GM19025 (cell line): ENCODE results near the gene FBXO28.
"Not testable (repeated sequence)": the region's sequence is repeated elsewhere in the genome, so short reads cannot be mapped to it uniquely, and the experiment has no call there.

Experiments
- ATAC-seq: cut with Tn5 transposase; IDR thresholded peaks from one replicate; pipeline ENCODE4 v1.9.1; 2021; ENCODE audit warnings: mild to moderate bottlenecking, low read depth, moderate library complexity; ENCODE audit not compliant: unreplicated experiment

The FBXO28 gene

GRCh38 chr1:224113918-224114786 lies at the start of gene FBXO28:
TSS of gene FBXO28 (plus strand) at chr1:224114111. CDS start at chr1:224114130, 19 bp downstream.
- peak; percentile 96 for ATAC-seq

GRCh38 chr1:224064150-224064549 lies 49.8 kb upstream of the FBXO28 start:
- no peak for ATAC-seq

GRCh38 chr1:224065455-224065854 lies 48.5 kb upstream of the FBXO28 start:
- ATAC-seq: no peak

- no peak for ATAC-seq
Observed at GRCh38 chr1:224067207-224067606, 46.7 kb upstream of the FBXO28 start.

DNA sequence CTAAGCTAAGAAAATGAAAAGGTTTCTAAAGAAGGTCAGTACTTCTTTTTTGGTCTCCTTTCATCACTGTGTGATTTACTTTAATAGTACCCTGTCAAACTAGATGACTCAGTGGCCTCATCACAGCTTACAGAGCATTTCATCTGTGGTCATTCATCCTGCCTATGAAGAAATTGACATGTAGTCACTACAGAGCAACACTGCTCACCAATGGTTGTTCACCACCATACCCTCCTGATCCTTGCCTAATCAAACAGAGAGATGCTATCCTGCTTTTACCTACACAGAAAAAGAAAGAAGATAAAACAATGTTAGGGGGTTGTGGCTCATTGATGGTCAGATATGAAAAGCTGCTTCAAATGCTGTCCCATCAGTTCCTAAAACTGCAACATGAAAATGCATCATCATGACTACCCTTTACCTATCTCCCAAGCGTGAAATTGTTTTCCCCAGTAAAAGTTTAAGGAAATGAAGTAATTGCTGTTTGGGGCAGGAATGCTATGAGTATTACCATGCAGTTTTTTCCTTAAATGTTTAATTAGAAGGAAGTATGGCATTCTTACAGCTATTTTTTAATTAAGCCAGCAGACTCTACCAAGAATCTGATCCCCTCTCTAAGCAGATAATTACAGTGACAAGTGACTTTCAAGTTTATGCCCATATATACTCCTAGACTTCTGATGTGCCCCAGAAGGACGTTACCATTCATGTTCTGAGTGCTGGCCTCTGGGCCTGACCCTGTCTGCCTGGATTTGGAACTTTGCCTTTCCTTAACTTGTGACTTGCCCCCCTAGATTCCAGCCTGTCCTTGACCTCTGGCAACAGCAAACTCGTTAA lies 46.1 kb upstream of the FBXO28 start:
- no peak for ATAC-seq

DNA sequence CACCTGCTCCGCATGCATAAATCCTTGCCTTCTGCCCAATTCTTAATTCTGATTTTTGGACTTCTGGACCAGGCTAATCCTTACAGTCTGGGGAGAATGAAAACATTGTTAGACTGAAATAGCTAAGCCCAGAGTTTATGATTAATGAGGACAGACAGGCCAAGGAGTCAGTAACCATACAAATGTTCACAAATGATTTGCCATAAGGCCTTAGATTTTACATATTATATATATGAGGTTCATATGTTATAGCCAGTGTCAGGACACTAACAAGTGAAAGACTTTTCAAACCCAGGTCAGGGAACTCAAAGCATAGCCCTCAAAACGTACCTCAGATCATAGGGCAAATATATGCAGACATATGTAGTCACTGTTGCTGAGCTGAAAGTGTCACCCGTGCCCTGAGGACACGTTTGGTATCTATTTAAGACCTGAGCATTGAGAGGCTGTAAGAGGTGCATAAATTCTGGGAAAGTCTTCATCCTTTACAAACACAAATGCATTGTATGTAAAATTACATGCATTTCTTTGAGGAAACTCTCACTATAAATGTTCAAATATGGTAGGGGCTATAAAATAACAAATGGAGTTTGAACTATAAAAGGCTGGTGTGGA lies 45.3 kb upstream of the FBXO28 start:
- no peak for ATAC-seq

DNA sequence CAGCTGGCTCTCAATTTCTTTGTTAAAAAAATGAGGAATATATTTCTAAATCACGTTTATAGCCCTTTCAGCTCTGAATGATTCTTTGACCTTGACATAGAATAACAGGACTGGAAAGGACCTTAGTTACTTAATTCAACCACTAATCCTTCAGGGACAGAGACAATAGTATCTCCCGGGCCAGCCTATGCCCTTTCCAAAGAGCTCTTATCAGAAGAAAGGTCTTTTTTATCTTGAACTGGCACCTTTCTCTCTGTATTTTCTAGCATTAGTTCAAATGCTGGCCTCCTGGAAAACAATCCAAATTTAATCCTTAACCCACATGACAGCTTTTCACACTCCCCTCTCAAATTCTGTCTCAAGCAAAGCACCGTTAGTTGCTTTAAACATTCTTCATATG lies 44.8 kb upstream of the FBXO28 start:
- ATAC-seq: no peak

DNA sequence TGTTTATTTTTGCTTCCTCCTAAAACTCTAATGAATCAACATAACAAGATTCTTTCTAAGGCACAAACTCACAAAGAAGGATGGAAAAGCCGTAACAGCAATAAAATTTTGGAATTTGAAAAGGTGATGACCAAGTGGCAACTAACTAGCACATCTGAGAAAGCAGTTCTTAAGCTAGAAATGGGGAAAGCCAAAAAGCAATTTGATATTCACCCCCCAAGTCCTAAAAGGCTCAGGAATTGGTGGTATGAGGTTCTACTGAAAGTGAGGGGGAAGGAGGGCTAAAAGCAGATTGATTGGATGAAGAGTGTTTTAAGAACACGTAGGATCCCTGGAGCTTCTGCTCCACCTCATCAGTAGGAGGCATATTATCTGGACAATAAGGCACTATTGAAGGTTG lies 43.4 kb upstream of the FBXO28 start:
- ATAC-seq: no peak

- no peak for ATAC-seq
Observed at GRCh38 chr1:224076407-224076806, 37.5 kb upstream of the FBXO28 start.

- ATAC-seq: not testable (repeated sequence)
Observed at GRCh38 chr1:224079644-224080043, 34.3 kb upstream of the FBXO28 start.

GRCh38 chr1:224080115-224080774 lies 33.7 kb upstream of the FBXO28 start:
- ATAC-seq: no peak

DNA sequence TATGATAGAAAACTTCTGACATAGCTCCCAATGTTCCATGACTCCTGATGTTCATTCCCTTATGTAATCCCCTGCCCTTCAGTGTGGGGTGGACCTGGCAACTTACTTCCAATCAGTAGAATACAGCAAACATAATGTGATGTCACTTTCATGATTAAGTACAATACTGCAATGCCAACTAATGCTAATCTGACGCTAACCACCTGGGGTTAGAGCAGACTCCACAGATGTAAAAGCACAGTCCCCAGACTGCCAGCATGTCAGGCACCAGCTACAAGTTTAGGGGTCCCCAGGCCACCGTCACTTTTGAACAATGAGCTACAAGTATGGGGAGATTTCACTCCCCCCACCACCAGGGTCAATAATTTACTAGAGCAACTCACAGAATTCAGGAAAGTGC lies 32.3 kb upstream of the FBXO28 start:
- no peak for ATAC-seq

DNA sequence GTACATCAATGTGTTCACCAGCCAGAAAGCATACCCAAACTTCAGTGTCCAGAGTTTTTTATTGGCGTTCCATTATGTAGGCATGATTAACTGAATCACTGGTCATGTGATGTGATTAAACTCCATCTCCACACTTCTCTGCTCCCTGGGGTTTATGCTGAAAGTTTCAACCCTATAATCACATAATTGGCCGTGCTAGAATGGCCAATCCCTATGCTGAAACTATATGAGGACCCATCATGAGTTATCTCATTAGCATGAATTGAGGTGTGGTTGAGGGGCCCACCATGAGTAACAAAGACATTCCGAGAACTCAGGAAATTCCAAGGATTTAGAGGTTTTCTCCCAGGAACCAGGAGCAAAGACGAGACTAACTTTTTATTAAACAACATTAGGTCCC lies 31.8 kb upstream of the FBXO28 start:
- ATAC-seq: no peak

DNA sequence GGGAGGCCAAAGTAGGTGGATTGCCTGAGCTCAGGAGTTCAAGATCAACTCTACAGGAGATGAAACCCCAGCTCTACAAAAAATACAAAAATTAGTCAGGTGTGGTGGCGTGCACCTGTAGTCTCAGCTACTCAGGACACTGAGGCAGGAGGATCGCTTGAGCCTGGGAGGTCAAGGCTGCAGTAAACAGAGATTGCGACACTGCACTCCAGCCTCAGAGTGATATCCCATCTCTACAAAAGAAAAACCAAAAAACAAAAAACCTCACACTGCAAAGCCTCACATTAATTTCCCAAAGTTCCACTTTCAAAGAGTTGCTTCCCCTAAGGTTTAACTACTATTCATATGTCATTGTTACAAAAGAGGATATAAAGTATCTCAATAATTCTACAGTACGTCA lies 29.0 kb upstream of the FBXO28 start:
- ATAC-seq: no peak

- no peak for ATAC-seq
Observed at GRCh38 chr1:224085421-224086108, 28.3 kb upstream of the FBXO28 start.

DNA sequence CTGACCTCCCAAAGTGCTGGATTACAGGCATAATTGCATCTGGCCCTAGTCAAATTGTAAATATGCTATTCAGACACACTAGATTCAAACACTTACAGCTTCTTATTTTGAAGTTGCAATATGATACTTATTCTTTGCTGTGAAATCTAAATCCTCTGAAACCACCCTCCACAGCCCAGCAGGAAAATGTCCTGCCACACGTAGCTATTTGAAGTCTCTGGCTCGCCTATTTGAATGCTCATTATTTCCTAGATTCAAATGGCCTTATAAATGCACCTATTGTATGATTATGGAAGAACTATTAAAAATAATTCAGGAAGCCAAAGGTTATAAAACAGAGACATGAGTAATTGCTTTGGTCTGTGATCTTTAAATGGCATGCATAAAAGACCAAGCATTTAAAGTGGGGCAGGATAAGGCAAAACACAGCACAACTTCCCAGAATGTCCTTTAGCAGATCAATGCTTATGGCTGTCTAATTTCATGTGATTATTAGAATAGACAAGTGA lies 26.6 kb upstream of the FBXO28 start:
- no peak for ATAC-seq

GRCh38 chr1:224089583-224089982 lies 24.3 kb upstream of the FBXO28 start:
- no peak for ATAC-seq

GRCh38 chr1:224090116-224090515 lies 23.8 kb upstream of the FBXO28 start:
- ATAC-seq: no peak

GRCh38 chr1:224092111-224092510 lies 21.8 kb upstream of the FBXO28 start:
- ATAC-seq: no peak

- ATAC-seq: no peak
Observed at GRCh38 chr1:224092601-224093000, 21.3 kb upstream of the FBXO28 start.
